OCI-LY1 (cell line): Measurements from ENCODE around the gene EPHA1.

ENCODE experiments used
- CTCF ChIP-seq: fragments of 200-600 bp; sonication (generic), shearing (Covaris generic); IDR thresholded peaks from 2 replicates; pipeline ENCODE4 v1.5.1; 2017; ENCODE audit warnings: mild to moderate bottlenecking, antibody characterized with exemption, low read length, moderate library complexity, mixed read lengths
- EZH2 ChIP-seq: fragments of 200-600 bp; sonication (generic), shearing (Covaris generic); IDR thresholded peaks from 2 replicates; pipeline ENCODE4 v1.8.0; 2017; ENCODE audit warnings: borderline replicate concordance, mixed run types, mild to moderate bottlenecking, antibody characterized with exemption, low read length, moderate library complexity, mixed read lengths

GRCh38 chr7:143405173-143406001, 3.3 kb downstream of the EPHA1 start:
- TF ChIP-seq CTCF (no peak), EZH2 (no peak)
